Esophagus muscularis mucosa (tissue), 4 donors: ENCODE measurements around the gene ACSL6. TPM values are rescaled to one million over a fixed set of nuclear protein-coding genes. Genes with fewer than 3 reads are reported as not detected.

Experiments
- DNase-seq: peaks from one replicate; pipeline ENCODE4 v3.0.0-alpha.2; 2017; ENCODE audit errors: extremely low spot score
- H3K27ac ChIP-seq, 4 donors: fragments of 200-600 bp; sonication (generic); replicated peaks in 1 of 4; 1 replicate in 3 of 4; 2 replicates in 1 of 4; pipeline ENCODE4 v1.5.1; 2016 to 2019; ENCODE audit warnings: mild to moderate bottlenecking in 1 of 4
- H3K27me3 ChIP-seq, 4 donors: fragments of 200-600 bp; sonication (generic); one replicate each; pipeline versions ENCODE4 v1.5.1 to v1.6.0; 2016 to 2019
- H3K36me3 ChIP-seq, 4 donors: fragments of 200-600 bp; sonication (generic); one replicate each; pipeline ENCODE4 v1.5.1; 2016 to 2019
- H3K4me1 ChIP-seq, 4 donors: fragments of 200-600 bp; sonication (generic); one replicate each; pipeline ENCODE4 v1.5.1; 2016 to 2019
- H3K4me3 ChIP-seq, 4 donors: fragments of 200-600 bp; sonication (generic); 1 replicate in 2 of 4; 2 replicates in 2 of 4; pipeline ENCODE4 v1.5.1; 2016 to 2019; ENCODE audit warnings: mild to moderate bottlenecking in 4 of 4, moderate library complexity in 1 of 4
- H3K9me3 ChIP-seq, 4 donors: fragments of 200-600 bp; sonication (generic); 1 replicate in 3 of 4; 2 replicates in 1 of 4; pipeline ENCODE4 v1.5.1; 2016 to 2019
- CTCF ChIP-seq, 3 experiments: fragments of 200-600 bp in 2 of 3; fragments of 450-650 bp in 1 of 3; sonication (generic) in 2 of 3; IDR thresholded peaks; one replicate each; pipeline ENCODE4 v1.5.1; 2017 to 2019; ENCODE audit warnings: antibody characterized with exemption in 3 of 3, mild to moderate bottlenecking in 2 of 3, moderate library complexity in 1 of 3
- EP300 ChIP-seq: sonication (generic); formaldehyde crosslinking; IDR thresholded peaks from one replicate; pipeline ENCODE4 v1.6.1; 2017; ENCODE audit warnings: antibody characterized with exemption
- POLR2A ChIP-seq: fragments of 450-650 bp; IDR thresholded peaks from one replicate; pipeline ENCODE4 v1.6.1; 2017; ENCODE audit warnings: antibody characterized with exemption, moderate library complexity, mild to moderate bottlenecking, low read depth
- POLR2AphosphoS5 ChIP-seq, 2 donors: sonication (generic); formaldehyde crosslinking; IDR thresholded peaks; one replicate each; pipeline ENCODE4 v1.6.1; 2017; ENCODE audit warnings: antibody characterized with exemption in 2 of 2
- WGBS: methylation state at CpG from one replicate; pipeline ENCODE4 v1.1.5; 2018; 5-methylcytosine and 5-hydroxymethylcytosine counted together
- intact Hi-C: fragments of 100-400 bp; cut with DNase I; formaldehyde crosslinking; loops from one replicate; pipeline ENCODE4 v1.15.1; 2023
- total RNA-seq, 4 donors: library from RNA; depleted of rRNA; stranded (reverse); fragments of >200 nt; gene quantifications; one replicate each; pipeline versions ENCODE4 v1.1.0 to v1.2.1, GENCODE V29; 2016

The ACSL6 gene
- total RNA-seq, 4 donors from 2014 or later: 1.6 to 2.6 (median 1.9) TPM

- WGBS: 100% methylated on average over 1 of the region's 1 CpG
- peak; percentile 90 for DNase-seq
- Histone ChIP-seq H3K36me3 (no peaks in the 10 kb centered on the region), H3K27me3 (no peaks in the 10 kb centered on the region), H3K9me3 (no peaks in the 10 kb centered on the region), H3K4me3 (no peak overlapping the region), H3K4me1 (no peaks in the 10 kb centered on the region), H3K27ac (no peak overlapping the region)
- intact Hi-C loops: no loop called here
- TF ChIP-seq CTCF (IDR thresholded peaks at IDR 0.05): no peak
- no peak for TF ChIP-seq POLR2AphosphoS5 (IDR thresholded peaks at IDR 0.05)
- TF ChIP-seq EP300: no peak
- no peak for TF ChIP-seq POLR2A
These were observed 44.0 kb upstream of the ACSL6 start for GRCh38 chr5:132055441-132055807.

- Histone ChIP-seq H3K4me1 (no peaks in the 10 kb centered on the region), H3K27ac (no peak overlapping the region), H3K4me3 (no peak overlapping the region), H3K9me3 (no peaks in the 10 kb centered on the region), H3K36me3 (no peaks in the 10 kb centered on the region), H3K27me3 (no peaks in the 10 kb centered on the region)
- no peak for DNase-seq
- intact Hi-C loops: no loop called here
- WGBS: 79% methylated on average over 9 of the region's 9 CpGs
- TF ChIP-seq POLR2AphosphoS5 (IDR thresholded peaks at IDR 0.05): no peak
- TF ChIP-seq CTCF (IDR thresholded peaks at IDR 0.05): no peak
- no peak for TF ChIP-seq EP300
- TF ChIP-seq POLR2A: no peak
These were observed 43.4 kb upstream of the ACSL6 start for GRCh38 chr5:132054697-132055440.

GRCh38 chr5:132054031-132054696 is 42.7 kb upstream of the ACSL6 start:
- no peak for DNase-seq
- Histone ChIP-seq H3K4me3 (no peak overlapping the region), H3K27ac (no peak overlapping the region), H3K4me1 (no peaks in the 10 kb centered on the region), H3K36me3 (no peaks in the 10 kb centered on the region), H3K27me3 (no peaks in the 10 kb centered on the region), H3K9me3 (no peaks in the 10 kb centered on the region)
- TF ChIP-seq POLR2AphosphoS5 (IDR thresholded peaks at IDR 0.05) (no peak), POLR2A (no peak), CTCF (IDR thresholded peaks at IDR 0.05) (no peak), EP300 (no peak)
- WGBS: 91% methylated on average over 6 of the region's 10 CpGs
- intact Hi-C loops: no loop called here

- Histone ChIP-seq H3K4me3 (no peak overlapping the region), H3K4me1 (no peaks in the 10 kb centered on the region), H3K27ac (no peak overlapping the region), H3K9me3 (no peaks in the 10 kb centered on the region), H3K27me3 (no peaks in the 10 kb centered on the region), H3K36me3 (no peaks in the 10 kb centered on the region)
- no peak for DNase-seq
- 82% methylated on average over 4 of the region's 4 CpGs for WGBS
- intact Hi-C loops: no loop called here
- TF ChIP-seq POLR2A: no peak
- TF ChIP-seq CTCF (IDR thresholded peaks at IDR 0.05): no peak
- TF ChIP-seq POLR2AphosphoS5 (IDR thresholded peaks at IDR 0.05): no peak
- no peak for TF ChIP-seq EP300
These were observed 42.0 kb upstream of the ACSL6 start for GRCh38 chr5:132053483-132053882.
